ENCODE results near the gene PSME2. TPM values are rescaled to one million over a fixed set of nuclear protein-coding genes. Genes with fewer than 3 reads are reported as not detected.

PSME2 gene
- total and polyA plus RNA-seq, 9 of the 15 experiments (the other 6 are each of a cell fraction or from before 2014, with no cell fraction given): 111 to 579 (median 159) TPM

DNA sequence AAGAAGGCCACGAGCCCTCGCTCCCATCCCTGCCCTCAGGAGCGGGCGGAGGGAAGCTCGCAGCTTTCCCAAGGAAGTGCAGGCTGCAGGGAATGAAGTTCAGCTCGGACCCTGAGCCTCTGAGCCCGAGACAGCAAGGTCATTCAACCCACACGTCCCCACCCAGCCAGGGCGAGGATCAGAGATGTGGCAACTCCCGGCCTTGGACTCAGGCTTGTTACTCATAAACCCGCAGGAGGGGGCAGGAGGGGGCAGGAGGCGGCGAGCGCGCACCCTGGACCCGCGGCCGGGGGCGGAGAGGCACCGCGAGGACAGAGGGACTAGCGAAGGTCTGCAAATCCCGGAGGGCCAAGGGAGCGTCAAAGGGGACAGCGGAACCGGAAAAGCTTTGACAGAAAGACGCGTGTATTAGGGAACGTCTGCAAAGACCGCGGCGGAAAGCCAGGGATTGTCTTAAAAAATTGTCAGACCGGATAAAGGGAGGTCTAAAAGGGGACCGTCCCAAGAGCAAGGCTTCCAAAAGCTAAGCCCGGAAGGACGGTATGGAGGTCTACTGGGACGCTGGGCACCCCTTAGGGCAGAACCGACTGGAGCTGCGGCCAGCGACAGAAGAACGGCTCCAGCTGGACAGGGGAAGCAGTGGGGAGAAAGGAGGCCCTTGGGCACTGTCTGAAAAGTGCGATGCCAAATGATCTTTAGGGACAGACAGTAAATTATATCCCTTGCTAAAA lies 32.4 kb downstream of the PSME2 start (continued):
- TF ChIP-seq, protein P1, sequence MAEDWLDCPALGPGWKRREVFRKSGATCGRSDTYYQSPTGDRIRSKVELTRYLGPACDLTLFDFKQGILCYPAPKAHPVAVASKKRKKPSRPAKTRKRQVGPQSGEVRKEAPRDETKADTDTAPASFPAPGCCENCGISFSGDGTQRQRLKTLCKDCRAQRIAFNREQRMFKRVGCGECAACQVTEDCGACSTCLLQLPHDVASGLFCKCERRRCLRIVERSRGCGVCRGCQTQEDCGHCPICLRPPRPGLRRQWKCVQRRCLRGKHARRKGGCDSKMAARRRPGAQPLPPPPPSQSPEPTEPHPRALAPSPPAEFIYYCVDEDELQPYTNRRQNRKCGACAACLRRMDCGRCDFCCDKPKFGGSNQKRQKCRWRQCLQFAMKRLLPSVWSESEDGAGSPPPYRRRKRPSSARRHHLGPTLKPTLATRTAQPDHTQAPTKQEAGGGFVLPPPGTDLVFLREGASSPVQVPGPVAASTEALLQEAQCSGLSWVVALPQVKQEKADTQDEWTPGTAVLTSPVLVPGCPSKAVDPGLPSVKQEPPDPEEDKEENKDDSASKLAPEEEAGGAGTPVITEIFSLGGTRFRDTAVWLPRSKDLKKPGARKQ (CRISPR knock-in tag; IDR thresholded peaks at IDR 0.05): no peak
- TF ChIP-seq, protein P2, sequence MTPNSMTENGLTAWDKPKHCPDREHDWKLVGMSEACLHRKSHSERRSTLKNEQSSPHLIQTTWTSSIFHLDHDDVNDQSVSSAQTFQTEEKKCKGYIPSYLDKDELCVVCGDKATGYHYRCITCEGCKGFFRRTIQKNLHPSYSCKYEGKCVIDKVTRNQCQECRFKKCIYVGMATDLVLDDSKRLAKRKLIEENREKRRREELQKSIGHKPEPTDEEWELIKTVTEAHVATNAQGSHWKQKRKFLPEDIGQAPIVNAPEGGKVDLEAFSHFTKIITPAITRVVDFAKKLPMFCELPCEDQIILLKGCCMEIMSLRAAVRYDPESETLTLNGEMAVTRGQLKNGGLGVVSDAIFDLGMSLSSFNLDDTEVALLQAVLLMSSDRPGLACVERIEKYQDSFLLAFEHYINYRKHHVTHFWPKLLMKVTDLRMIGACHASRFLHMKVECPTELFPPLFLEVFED (CRISPR knock-in tag; conservative IDR thresholded peaks at IDR 0.05): 0 out of 2 replicates have a peak, but pooled peaks have one; percentile 31
- TF ChIP-seq, protein P3, sequence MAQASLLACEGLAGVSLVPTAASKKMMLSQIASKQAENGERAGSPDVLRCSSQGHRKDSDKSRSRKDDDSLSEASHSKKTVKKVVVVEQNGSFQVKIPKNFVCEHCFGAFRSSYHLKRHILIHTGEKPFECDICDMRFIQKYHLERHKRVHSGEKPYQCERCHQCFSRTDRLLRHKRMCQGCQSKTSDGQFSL (CRISPR knock-in tag; IDR thresholded peaks at IDR 0.05): no peak
- TF ChIP-seq, protein P3 (tag; IDR thresholded peaks at IDR 0.05): no peak
- TF ChIP-seq PATZ1 (CRISPR knock-in tag; IDR thresholded peaks at IDR 0.05; ENCODE audit: borderline replicate concordance) (no peak), CREB1 (IDR thresholded peaks at IDR 0.05) (peak; percentile 26; the same call in 1 of the 2 replicates), CREB1 (CRISPR knock-in tag; IDR thresholded peaks at IDR 0.05) (no peak), TCF15 (CRISPR knock-in tag; IDR thresholded peaks at IDR 0.05) (no peak), RHOXF2B (CRISPR knock-in tag; conservative IDR thresholded peaks at IDR 0.05) (no peak), MAFK (IDR thresholded peaks at IDR 0.05; ENCODE audit: low read length) (no peak), ZNF3 (CRISPR knock-in tag; IDR thresholded peaks at IDR 0.05) (no peak), TAF9B (IDR thresholded peaks at IDR 0.05; ENCODE audit: partially characterized antibody) (no peak), UBTF (IDR thresholded peaks at IDR 0.05; ENCODE audit: borderline replicate concordance in 1 of 2, low read depth in 2 of 2, low read length in 2 of 2) (peak in 1 of 2 experiments; percentile 46; a peak in 1 of 4 replicates), PML (IDR thresholded peaks at IDR 0.05; ENCODE audit: low read length) (peak; percentile 14), ZNF766 (CRISPR knock-in tag; conservative IDR thresholded peaks at IDR 0.05) (peak; percentile 46; the same call in 1 of the 2 replicates), TEAD1 (CRISPR knock-in tag; IDR thresholded peaks at IDR 0.05) (peak in 1 of 2 experiments; percentile 10; a peak in 1 of 4 replicates), SRF (CRISPR knock-in tag; IDR thresholded peaks at IDR 0.05) (no peak), ZBTB8A (IDR thresholded peaks at IDR 0.05; ENCODE audit: partially characterized antibody) (no peak)

Data from K562 (cell line).